ENCODE measurements around the gene ZMYM4. TPM values are rescaled to one million over a fixed set of nuclear protein-coding genes. Genes with fewer than 3 reads are reported as not detected.

ZMYM4 gene
- total RNA-seq, 1 experiment from 2014 or later, result 66.0 TPM

GRCh38 chr1:35436078-35436477 is 167.6 kb downstream of the ZMYM4 start:
- no peaks in the 10 kb centered on the region for H3K9me3 ChIP-seq (ENCODE audit: control insufficient read depth, low read depth, low read length)
- no peak overlapping the region for H2AFZ ChIP-seq (ENCODE audit: low read length)
- Mint-ChIP-seq H3K4me1 (no peaks in the 10 kb centered on the region), H3K27me3 (ENCODE audit: low read depth) (no peaks in the 10 kb centered on the region), H3K4me3 (no peak overlapping the region), H3K36me3 (ENCODE audit: insufficient read depth in 1 of 3, low read depth in 3 of 3) (peaks cover 43 to 82% (median 77%) of the 10 kb centered on the region in 3 experiments; a peak in 6 of 7 replicates), H3K27ac (no peak overlapping the region; a peak in 2 of 7 replicates), H3K9me3 (no peaks in the 10 kb centered on the region)
- no peak overlapping the region for H4K8ac ChIP-seq (replicated peaks; ENCODE audit: insufficient read length, low read depth, low read length)
- H3K23ac ChIP-seq (ENCODE audit: insufficient read length, low read depth, low read length), result no peak overlapping the region
- no peak overlapping the region for H4K5ac ChIP-seq (ENCODE audit: insufficient read length, low read depth, low read length)
- H3K18ac ChIP-seq (ENCODE audit: insufficient read length, low read depth, low read length), result no peak overlapping the region
- no peaks in the 10 kb centered on the region for H4K20me1 ChIP-seq (ENCODE audit: control insufficient read depth, insufficient read depth, insufficient read length)
- no peak overlapping the region for H2BK15ac ChIP-seq (ENCODE audit: low read depth, low read length)
- H4K91ac ChIP-seq (ENCODE audit: insufficient read length, low read depth, low read length), result no peak overlapping the region
- no peak overlapping the region for H2BK12ac ChIP-seq (ENCODE audit: insufficient read length, low read depth, low read length)
- H2BK20ac ChIP-seq (ENCODE audit: low read depth, low read length, poor library complexity, severe bottlenecking), result no peak overlapping the region
- H3K27me3 ChIP-seq (ENCODE audit: insufficient read depth, low read length), result no peaks in the 10 kb centered on the region
- H3K9ac ChIP-seq (ENCODE audit: extremely low read depth, insufficient read length, low read length), result no peak overlapping the region
- H3K4me1 ChIP-seq (ENCODE audit: insufficient read depth, low read length), result no peaks in the 10 kb centered on the region
- DNase-seq, result no peak
- no peak overlapping the region for H2BK120ac ChIP-seq (ENCODE audit: low read depth, low read length, poor library complexity, severe bottlenecking)
- H3K56ac ChIP-seq (ENCODE audit: insufficient read length, low read depth, low read length), result no peak overlapping the region
- no peak overlapping the region for H3K4me2 ChIP-seq (ENCODE audit: insufficient read depth, insufficient read length, low read length)
- H3K14ac ChIP-seq (ENCODE audit: insufficient read depth, low read length), result no peak overlapping the region; the same call in 1 of the 2 replicates
- no peak overlapping the region for H2BK5ac ChIP-seq (ENCODE audit: insufficient read length, low read length)
- TF ChIP-seq CTCF (conservative IDR thresholded peaks at IDR 0.05), result no peak
- no peak overlapping the region for H3T11ph ChIP-seq (ENCODE audit: low read length)
- no peak overlapping the region for H3K4ac ChIP-seq (ENCODE audit: low read depth, low read length)
- no peaks in the 10 kb centered on the region for H3K79me1 ChIP-seq (ENCODE audit: insufficient read depth, low read depth, low read length, poor library complexity, severe bottlenecking)
- H3K23me2 ChIP-seq (ENCODE audit: insufficient read length, low read depth, low read length, poor library complexity, severe bottlenecking), result no peaks in the 10 kb centered on the region
- no peak overlapping the region for H2AK5ac ChIP-seq (ENCODE audit: insufficient read length, low read length)
- H3K79me2 ChIP-seq (ENCODE audit: insufficient read depth, low read length), result no peaks in the 10 kb centered on the region
- no CpG with 5 or more reads among the region's 10 CpGs for WGBS (ENCODE audit: extremely low coverage, insufficient read length, low lambda C conversion rate)
- H3K27ac ChIP-seq (ENCODE audit: insufficient read length, low read depth, low read length), result no peak overlapping the region

All from H9 (cell line).